ENCODE data around the gene FRMD5. TPM values are rescaled to one million over a fixed set of nuclear protein-coding genes. Genes with fewer than 3 reads are reported as not detected.

FRMD5 gene
- polyA plus RNA-seq, 3 donors = not detected

GRCh38 chr15:43934480-43934879 is 260.6 kb downstream of the FRMD5 start:
- H3K4me2 ChIP-seq (replicated peaks; ENCODE audit: extremely low read depth, low read length, poor library complexity, severe bottlenecking) = no peak overlapping the region
- no peak overlapping the region for H3K27ac ChIP-seq (ENCODE audit: low read depth in 1 of 2, low read length in 2 of 2)
- no peak overlapping the region for H3K27ac Mint-ChIP-seq
- H4K20me1 ChIP-seq (ENCODE audit: insufficient read depth, low read length) = no peaks in the 10 kb centered on the region
- no peaks in the 10 kb centered on the region for H3K36me3 ChIP-seq (replicated peaks in 1 of 2; ENCODE audit: control insufficient read depth in 1 of 2, insufficient read depth in 2 of 2, low read length in 2 of 2)
- no peak overlapping the region for H3K9ac ChIP-seq (ENCODE audit: insufficient read depth, low read length, poor library complexity, severe bottlenecking)
- intact Hi-C loops (cut with micrococcal nuclease) = no loop called here
- no peaks in the 10 kb centered on the region for H3K9me3 Mint-ChIP-seq
- no peak overlapping the region for H3K4me3 ChIP-seq (replicated peaks in 1 of 3; ENCODE audit: low read depth in 2 of 3, low read length in 3 of 3)
- no peak overlapping the region for H3K4me3 Mint-ChIP-seq
- H2AFZ ChIP-seq (ENCODE audit: insufficient read depth, low read depth, low read length, poor library complexity, severe bottlenecking) = no peak overlapping the region
- H3K9me3 ChIP-seq (replicated peaks in 1 of 2; ENCODE audit: control insufficient read depth in 1 of 2, insufficient read depth in 1 of 2, low read length in 2 of 2) = no peaks in the 10 kb centered on the region
- H3K79me2 ChIP-seq (ENCODE audit: insufficient read depth, low read length) = no peaks in the 10 kb centered on the region
- TF ChIP-seq CTCF (IDR thresholded peaks at IDR 0.05) = no peak
- H3K27me3 ChIP-seq (ENCODE audit: control insufficient read depth in 2 of 2, insufficient read depth in 2 of 2, low read length in 2 of 2) = peaks cover 0 to 3% of the 10 kb centered on the region in 2 donors
- H3K27me3 Mint-ChIP-seq (ENCODE audit: low read depth in 3 of 3) = peaks cover 7 to 17% (median 10%) of the 10 kb centered on the region in 3 donors
- H3K4me1 Mint-ChIP-seq = no peaks in the 10 kb centered on the region
- H3K36me3 Mint-ChIP-seq = no peaks in the 10 kb centered on the region
- no peaks in the 10 kb centered on the region for H3K4me1 ChIP-seq (ENCODE audit: control insufficient read depth in 1 of 2, insufficient read depth in 2 of 2, low read length in 2 of 2)
- no peak for DNase-seq
- WGBS (ENCODE audit: insufficient coverage) = 93% methylated on average over 4 of the region's 6 CpGs

DNA sequence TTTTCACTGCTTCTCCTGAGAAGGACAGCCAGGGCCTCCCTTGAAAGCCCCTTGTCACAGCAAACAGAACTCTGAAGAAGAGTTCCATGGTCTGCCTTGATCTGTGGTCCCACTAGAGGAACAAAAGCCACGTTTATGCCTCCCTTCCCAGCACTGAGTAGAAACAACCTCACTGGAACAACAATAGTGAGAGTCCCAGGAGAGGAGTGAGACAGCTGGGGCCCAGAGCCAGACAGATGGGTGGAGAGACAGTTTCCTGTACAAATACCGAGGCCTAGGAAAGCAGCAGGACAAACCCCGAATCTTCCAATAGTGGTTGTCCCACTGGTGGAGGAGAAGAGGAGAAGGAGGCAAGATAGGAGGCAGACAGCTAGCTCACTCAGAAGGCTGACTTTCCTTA is 262.2 kb downstream of the FRMD5 start:
- Mint-ChIP-seq H3K4me1 (no peaks in the 10 kb centered on the region), H3K4me3 (no peak overlapping the region), H3K27ac (no peak overlapping the region), H3K27me3 (ENCODE audit: low read depth in 3 of 3) (peaks cover 10 to 17% (median 11%) of the 10 kb centered on the region in 3 donors), H3K9me3 (no peaks in the 10 kb centered on the region), H3K36me3 (no peaks in the 10 kb centered on the region)
- Histone ChIP-seq H3K4me1 (ENCODE audit: control insufficient read depth in 1 of 2, insufficient read depth in 2 of 2, low read length in 2 of 2) (no peaks in the 10 kb centered on the region), H3K9me3 (replicated peaks in 1 of 2; ENCODE audit: control insufficient read depth in 1 of 2, insufficient read depth in 1 of 2, low read length in 2 of 2) (no peaks in the 10 kb centered on the region), H3K36me3 (replicated peaks in 1 of 2; ENCODE audit: control insufficient read depth in 1 of 2, insufficient read depth in 2 of 2, low read length in 2 of 2) (no peaks in the 10 kb centered on the region), H3K79me2 (ENCODE audit: insufficient read depth, low read length) (no peaks in the 10 kb centered on the region), H4K20me1 (ENCODE audit: insufficient read depth, low read length) (no peaks in the 10 kb centered on the region), H3K4me3 (replicated peaks in 1 of 3; ENCODE audit: low read depth in 2 of 3, low read length in 3 of 3) (no peak overlapping the region), H3K4me2 (replicated peaks; ENCODE audit: extremely low read depth, low read length, poor library complexity, severe bottlenecking) (no peak overlapping the region), H3K27me3 (ENCODE audit: control insufficient read depth in 2 of 2, insufficient read depth in 2 of 2, low read length in 2 of 2) (peaks cover 0 to 4% of the 10 kb centered on the region in 2 donors), H2AFZ (ENCODE audit: insufficient read depth, low read depth, low read length, poor library complexity, severe bottlenecking) (no peak overlapping the region), H3K27ac (ENCODE audit: low read depth in 1 of 2, low read length in 2 of 2) (no peak overlapping the region), H3K9ac (ENCODE audit: insufficient read depth, low read length, poor library complexity, severe bottlenecking) (no peak overlapping the region)
- WGBS (ENCODE audit: insufficient coverage) = no CpG with 5 or more reads among the region's 3 CpGs
- DNase-seq = no peak
- intact Hi-C loops (cut with micrococcal nuclease) = no loop called here
- no peak for TF ChIP-seq CTCF (IDR thresholded peaks at IDR 0.05)
